ENCODE data around the gene EAF2. TPM values are rescaled to one million over a fixed set of nuclear protein-coding genes. Genes with fewer than 3 reads are reported as not detected.
"Not testable (repeated sequence)": the region's sequence is repeated elsewhere in the genome, so short reads cannot be mapped to it uniquely, and the experiment has no call there.

Gene EAF2
- polyA plus RNA-seq, 3 donors = 3.0 to 6.6 (median 5.4) TPM

DNA sequence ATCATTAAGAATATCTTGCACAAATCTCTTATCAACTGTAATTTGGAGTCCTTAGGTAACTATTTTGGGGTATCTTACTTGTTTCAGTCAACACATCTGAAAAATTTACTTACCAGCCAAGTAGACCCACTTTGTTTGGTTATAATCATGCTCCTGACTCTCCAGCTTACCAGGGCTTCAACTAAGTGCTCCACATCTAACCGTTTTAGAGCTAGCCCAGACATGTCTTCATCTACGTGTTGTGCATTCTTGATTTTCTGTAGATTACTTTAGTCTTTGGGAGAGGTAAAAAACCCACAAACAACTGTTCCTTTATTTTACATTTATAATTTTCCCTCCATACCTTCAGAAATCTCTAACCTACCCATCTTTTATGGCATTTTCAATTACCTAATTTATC, 17.2 kb downstream of the EAF2 start:
- WGBS, 3 donors = 91 to 96% (median 93%) methylated on average over 2 of the region's 2 CpGs
- no peak overlapping the region for H3K27ac ChIP-seq (ENCODE audit: low read depth, low read length)

- no peak overlapping the region for H3K27ac ChIP-seq (ENCODE audit: low read depth, low read length)
- WGBS, 3 donors = 25 to 54% (median 51%) methylated on average over 5 of the region's 5 CpGs
Measured at GRCh38 chr3:121855555-121855954, 20.5 kb downstream of the EAF2 start.

DNA sequence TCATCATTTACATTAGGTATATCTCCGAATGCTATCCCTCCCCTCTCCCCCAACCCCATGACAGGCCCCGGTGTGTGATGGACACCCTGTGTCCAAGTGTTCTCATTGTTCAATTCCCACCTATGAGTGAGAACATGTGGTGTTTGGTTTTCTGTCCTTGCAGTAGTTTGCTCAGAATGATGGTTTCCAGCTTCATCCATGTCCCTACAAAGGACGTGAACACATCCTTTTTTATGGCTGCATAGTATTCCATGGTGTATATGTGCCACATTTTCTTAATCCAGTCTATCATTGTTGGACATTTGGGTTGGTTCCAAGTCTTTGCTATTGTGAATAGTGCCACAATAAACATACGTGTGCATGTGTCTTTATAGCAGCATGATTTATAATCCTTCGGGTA, 22.8 kb downstream of the EAF2 start:
- 97 to 99% (median 99%) methylated on average over 3 to 4 of the region's 5 CpGs for WGBS, 3 donors
- not testable (repeated sequence) for H3K27ac ChIP-seq (ENCODE audit: low read depth, low read length)

DNA sequence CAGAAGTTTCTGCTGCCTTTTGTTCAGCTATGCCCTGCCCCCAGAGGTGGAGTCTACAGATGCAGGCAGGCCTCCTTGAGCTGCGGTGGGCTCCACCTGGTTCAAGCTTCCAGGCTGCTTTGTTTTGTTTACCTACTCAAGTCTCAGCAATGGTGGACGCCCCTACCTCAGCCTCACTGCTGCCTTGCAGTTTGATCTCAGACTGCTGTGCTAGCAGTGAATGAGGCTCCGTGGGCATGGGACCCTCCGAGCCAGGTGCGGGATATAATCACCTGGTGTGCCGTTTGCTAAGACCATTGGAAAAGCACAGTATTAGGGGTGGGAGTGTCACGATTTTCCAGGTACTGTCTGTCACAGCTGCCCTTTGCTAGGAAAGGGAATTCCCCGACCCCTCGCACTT, 28.2 kb downstream of the EAF2 start:
- WGBS, 3 donors = 94 to 97% (median 95%) methylated on average over 9 of the region's 9 CpGs
- not testable (repeated sequence) for H3K27ac ChIP-seq (ENCODE audit: low read depth, low read length)

GRCh38 chr3:121863801-121864200, 28.8 kb downstream of the EAF2 start:
- H3K27ac ChIP-seq (ENCODE audit: low read depth, low read length) = no peak overlapping the region

- 69 to 98% (median 69%) methylated on average over 2 of the region's 2 CpGs for WGBS, 3 donors
- H3K27ac ChIP-seq (ENCODE audit: low read depth, low read length) = no peak overlapping the region
Measured at GRCh38 chr3:121869736-121870135, 34.7 kb downstream of the EAF2 start.

DNA sequence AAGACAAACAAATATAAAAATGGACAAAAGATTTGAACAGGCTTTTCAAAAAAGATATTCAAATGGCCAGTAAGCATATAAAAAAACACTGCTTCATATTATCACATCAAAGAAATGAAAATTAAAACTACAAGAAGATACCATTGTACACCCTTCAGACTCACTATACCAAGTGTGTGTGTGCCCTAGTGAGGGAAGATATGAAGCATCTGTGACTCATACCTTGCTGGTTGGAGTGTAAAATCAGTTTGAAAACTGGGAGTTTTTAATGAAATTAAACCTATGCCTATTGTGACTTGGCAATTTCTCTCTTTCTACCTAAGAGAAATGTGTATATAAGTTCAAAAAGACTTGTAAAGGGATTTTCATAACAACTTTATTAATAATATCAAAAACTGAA, 35.7 kb downstream of the EAF2 start:
- H3K27ac ChIP-seq (ENCODE audit: low read depth, low read length) = no peak overlapping the region

DNA sequence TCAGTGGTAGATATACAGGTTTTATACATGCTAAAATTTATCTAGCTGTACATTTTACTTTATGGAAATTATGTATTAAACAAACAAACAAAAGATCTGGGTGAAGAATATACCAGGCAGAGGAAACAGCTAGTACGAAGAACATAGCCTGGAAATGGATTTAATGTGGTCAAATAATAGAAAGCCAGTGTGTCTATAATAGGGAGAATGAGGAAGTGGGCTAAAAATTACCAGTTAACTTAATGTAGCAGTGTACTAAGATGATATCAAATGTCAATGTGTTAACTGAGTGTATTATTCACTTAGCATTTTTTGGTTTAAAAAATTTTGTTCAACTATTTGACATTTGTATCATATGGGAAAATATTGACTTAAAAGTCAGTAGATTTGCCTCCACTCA, 36.4 kb downstream of the EAF2 start:
- no peak overlapping the region for H3K27ac ChIP-seq (ENCODE audit: low read depth, low read length)
- 46 to 64% (median 47%) methylated on average over 1 of the region's 1 CpG for WGBS, 3 donors

- no peak overlapping the region for H3K27ac ChIP-seq (ENCODE audit: low read depth, low read length)
- 79 to 87% (median 79%) methylated on average over 1 of the region's 1 CpG for WGBS, 3 donors
Measured at GRCh38 chr3:121878411-121878810, 43.4 kb downstream of the EAF2 start.

GRCh38 chr3:121883507-121883906, 48.5 kb downstream of the EAF2 start:
- WGBS, 3 donors = 35 to 36% (median 35%) methylated on average over 1 of the region's 1 CpG
- no peak overlapping the region for H3K27ac ChIP-seq (ENCODE audit: low read depth, low read length)

DNA sequence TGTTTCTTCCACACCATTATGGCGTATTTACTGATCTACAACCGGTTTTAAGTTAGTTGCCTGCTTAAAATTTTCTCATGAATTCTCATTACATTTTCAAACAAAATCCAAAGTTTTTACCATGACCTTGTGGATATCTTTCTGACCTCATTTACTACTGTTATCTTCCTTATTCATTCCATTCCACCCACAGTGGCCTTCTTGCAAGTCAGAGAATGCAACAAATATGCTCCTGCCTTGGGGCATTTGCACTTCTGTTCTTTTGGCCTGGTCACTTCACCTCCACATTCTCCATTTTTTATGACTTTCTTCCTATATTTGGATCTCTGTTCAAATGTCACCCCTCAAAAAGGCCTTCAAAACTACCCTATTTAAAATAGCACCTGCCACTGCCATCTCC, 50.4 kb downstream of the EAF2 start:
- WGBS, 3 donors = 76 to 96% (median 90%) methylated on average over 2 of the region's 2 CpGs
- H3K27ac ChIP-seq (ENCODE audit: low read depth, low read length) = no peak overlapping the region

DNA sequence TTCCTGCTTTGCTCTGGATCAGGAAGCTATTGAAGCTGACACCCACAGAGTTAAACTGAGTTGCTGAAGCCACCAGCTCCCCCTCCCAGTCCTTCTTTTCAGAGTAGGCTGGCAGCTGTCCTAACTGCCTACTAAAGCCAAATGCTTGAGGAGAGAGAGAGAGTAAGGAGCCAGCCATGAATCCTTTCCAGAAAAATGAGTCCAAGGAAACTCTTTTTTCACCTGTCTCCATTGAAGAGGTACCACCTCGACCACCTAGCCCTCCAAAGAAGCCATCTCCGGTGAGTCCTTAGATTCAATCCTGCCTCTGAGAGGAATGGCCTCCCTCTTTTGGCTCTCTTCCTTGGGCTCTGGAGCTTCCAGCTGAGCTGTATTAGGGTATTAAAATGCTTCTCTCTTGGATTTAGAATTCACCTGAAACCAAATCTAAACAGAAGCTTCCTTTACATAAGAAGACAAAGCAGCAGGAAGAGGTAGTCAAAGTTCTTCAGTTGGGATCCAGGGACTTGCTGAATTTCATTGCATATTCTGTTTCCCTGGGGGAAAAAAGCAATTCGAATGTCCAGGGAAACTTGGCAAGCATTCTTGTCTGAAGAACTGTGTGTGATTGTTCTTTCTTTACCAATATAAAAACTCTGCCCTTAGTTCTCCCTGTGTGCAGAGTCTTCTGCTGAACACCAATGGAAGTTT, 59.4 kb downstream of the EAF2 start, which contains the start of gene SLC15A2:
SLC15A2 (plus strand) TSS at position 101 of the 690 bp plus-strand sequence; CDS start at position 177, 76 bp downstream.
- no peak within 1 kb of the TSS for H3K27ac ChIP-seq (ENCODE audit: low read depth, low read length)
- WGBS, 3 donors = 24 to 42% (median 34%) methylated on average over 3 of the region's 3 CpGs

GRCh38 chr3:121895121-121895520, 60.1 kb downstream of the EAF2 start:
- no peak overlapping the region for H3K27ac ChIP-seq (ENCODE audit: low read depth, low read length)
- 0 to 23% (median 0%) methylated on average over 1 of the region's 1 CpG for WGBS, 3 donors

- no peak overlapping the region for H3K27ac ChIP-seq (ENCODE audit: low read depth, low read length)
Measured at GRCh38 chr3:121895736-121896135, 60.7 kb downstream of the EAF2 start.

DNA sequence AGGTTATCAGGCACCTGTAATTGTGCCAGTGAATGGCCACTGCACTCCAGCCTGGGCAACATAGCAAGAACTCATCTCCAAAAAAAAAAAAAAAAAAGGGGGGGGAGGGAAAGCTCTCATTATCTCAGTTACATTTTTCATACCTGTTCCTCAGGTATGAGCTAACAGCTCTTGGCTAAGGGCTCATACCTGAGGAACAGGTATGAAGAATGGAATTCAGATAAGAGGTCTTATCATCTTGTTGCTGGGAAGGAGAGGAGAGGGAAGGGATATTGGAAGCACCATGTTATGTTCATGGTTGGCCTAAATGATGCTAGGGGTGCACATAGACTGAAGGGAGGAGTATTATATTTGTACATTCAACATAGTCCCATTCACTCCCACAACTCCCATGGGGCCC, 61.8 kb downstream of the EAF2 start:
- no peak overlapping the region for H3K27ac ChIP-seq (ENCODE audit: low read depth, low read length)

- 92 to 96% (median 92%) methylated on average over 3 of the region's 3 CpGs for WGBS, 3 donors
- H3K27ac ChIP-seq (ENCODE audit: low read depth, low read length) = no peak overlapping the region
Measured at GRCh38 chr3:121897296-121897695, 62.3 kb downstream of the EAF2 start.

DNA sequence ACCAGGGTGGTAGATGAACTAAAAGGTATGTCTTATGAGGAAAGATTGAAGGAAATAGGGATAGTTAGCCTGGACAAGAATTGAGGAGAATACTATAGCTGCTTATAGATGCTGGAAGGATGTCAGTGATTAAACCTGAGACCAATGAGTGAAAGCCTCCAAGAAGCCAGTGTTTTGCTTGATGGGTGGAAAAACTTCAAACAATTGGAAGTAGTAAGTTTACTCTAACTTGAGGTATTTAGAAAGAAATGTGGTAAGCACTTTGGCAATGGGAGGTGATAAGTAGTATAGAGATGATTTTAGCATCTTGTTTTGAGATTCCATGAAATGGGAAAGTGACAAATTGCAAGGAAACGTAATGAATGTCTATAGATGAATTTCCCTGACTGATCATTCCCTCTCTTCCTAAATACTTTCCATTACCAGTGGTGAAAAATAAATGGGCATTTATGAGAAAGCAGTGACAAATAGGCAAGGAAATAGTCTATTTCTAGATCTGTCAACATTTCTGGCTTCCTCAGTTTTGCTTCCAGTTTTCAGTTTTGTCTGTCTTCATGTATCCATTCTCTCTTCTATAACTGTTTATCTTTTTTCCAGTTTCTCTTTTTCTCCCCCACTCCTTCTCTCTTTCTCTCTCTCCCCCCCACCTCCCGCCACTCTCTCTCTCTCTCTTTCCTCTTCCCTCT, 78.4 kb downstream of the EAF2 start:
- no peak overlapping the region for H3K27ac ChIP-seq (ENCODE audit: low read depth, low read length)
- WGBS, 3 donors = 50 to 81% (median 75%) methylated on average over 2 of the region's 2 CpGs

GRCh38 chr3:121914081-121914998, 79.3 kb downstream of the EAF2 start:
- WGBS, 3 donors = 70 to 73% (median 71%) methylated on average over 12 of the region's 12 CpGs

GRCh38 chr3:121916189-121916588, 81.2 kb downstream of the EAF2 start:
- no peak overlapping the region for H3K27ac ChIP-seq (ENCODE audit: low read depth, low read length)

More at GRCh38 chr3:121914081-121914998, 79.3 kb downstream of the EAF2 start:
- H3K27ac ChIP-seq (ENCODE audit: low read depth, low read length) = no peak overlapping the region
